Stimulated activated CD4-positive, alpha-beta T cell treated with anti-CD3 and anti-CD28 coated beads, Interleukin-4, amount 100 ng/mL, for 1 hour (primary cell): ENCODE results near the gene STK11IP.

Experiments
- DNase-seq: peaks from one replicate; pipeline ENCODE4 v3.0.0-alpha.2; 2020

The STK11IP gene

DNA sequence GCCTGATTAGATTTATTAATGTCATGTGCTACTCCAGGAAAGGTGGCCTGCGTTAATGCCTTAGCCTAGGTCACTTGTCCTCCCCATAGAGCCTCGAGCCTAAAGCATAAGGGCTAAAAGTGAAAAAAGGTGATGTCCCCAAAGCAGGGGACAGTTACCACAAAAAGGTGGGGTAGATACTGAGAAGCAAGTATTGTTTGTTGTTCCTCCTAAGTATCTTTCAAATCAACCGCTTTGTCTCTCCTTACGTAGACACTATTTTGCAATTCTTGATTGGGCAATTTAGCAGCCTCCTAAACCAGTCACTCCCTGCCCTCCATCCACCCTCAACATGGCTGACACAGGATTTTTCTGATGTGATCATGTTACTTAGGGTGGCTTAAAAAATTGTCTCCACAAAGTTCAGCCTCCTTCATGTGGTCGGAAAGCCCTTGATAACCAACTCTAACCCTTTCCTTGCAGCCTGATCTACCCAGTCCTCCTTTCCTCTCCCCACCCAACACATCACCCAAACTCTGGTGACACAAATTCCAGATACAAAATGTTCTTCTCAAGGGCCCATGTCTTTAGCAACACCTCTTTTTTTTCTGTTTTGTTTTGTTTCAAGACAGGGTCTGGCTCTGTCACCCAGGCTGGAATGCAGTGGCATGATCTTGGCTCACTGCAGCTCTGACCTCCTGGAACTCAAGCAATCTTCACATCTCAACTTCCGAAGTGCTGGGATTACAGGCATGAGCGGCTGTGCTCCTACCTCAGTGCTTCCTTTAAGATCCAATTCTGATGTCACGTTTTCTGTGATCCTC, 18.6 kb upstream of the STK11IP start:
- no peak for DNase-seq

DNA sequence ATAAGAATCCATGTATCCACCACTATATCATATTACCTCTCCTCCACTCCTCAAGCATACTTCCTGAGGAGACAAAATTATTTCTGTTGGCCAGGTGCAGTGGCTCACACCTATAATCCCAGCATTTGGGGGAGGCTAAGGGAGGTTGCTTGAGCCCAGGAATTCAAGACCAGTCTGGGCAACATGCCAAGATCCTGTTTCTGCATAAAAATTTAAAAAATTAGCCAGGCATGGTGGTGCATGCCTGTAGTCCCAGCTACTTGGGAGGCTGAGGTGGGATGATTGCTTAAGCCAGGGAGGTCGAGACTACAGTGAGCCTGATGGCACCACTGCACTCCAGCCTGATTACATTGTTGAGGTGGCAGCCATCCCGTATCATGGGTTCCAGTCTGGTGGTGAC, 16.3 kb upstream of the STK11IP start:
- DNase-seq = no peak

DNA sequence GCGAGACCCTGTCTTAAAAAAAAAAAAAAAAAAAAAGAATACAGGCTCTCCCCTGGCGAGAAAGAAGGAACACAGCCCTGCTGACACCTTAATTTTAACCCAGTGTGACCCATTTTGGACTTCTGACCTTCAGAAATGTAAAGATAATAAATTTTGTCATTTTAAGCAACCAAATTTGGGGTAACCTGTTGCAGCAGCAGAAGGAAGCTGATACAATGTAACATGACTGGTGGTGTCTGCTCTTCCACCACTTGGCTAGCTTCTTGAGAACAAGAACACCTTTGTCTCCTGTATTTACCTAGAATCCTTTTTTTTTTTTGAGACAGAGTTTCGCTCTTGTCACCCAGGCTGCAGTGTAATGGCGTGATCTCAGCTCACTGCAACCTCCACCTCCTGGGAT, 6.6 kb upstream of the STK11IP start:
- no peak for DNase-seq

DNA sequence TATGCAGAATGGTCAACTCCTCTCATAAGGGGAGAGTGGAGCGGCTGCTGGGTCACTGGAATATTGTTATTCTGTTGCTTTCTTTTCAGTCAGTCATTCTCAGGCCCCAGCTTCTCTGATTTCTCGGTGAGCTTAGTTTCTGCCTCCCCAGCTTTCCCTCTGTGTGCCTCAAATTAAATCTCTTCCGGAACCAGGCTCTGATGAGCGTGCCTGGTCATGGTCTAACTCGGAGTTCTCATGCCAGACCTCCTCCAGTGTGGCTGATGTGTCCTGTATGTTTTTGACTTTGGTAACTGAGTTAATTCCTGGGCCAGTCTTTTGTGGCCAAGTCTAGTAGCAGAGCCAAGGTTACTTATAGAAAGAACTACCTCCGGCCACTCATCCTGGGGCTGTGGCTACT, 4.9 kb upstream of the STK11IP start:
- no peak for DNase-seq

DNA sequence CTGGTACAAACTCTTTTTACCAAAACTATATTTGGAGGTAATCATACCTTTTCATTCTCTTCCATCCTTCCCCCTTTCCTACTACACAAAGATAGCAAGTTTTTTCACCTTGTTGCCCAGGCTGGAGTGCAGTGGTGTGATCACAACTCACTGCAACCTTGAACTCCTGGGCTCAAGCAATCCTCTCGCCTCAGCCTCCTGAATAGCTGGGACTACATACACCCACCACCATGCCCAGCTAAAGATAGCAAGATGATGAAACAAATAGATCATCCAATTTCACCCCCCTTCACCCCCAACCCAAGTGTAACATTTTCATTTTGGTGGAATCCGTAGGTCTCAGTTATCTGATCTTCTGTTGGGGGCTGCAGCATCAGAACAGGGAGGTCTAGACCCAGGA, 4.5 kb upstream of the STK11IP start:
- DNase-seq = no peak

DNA sequence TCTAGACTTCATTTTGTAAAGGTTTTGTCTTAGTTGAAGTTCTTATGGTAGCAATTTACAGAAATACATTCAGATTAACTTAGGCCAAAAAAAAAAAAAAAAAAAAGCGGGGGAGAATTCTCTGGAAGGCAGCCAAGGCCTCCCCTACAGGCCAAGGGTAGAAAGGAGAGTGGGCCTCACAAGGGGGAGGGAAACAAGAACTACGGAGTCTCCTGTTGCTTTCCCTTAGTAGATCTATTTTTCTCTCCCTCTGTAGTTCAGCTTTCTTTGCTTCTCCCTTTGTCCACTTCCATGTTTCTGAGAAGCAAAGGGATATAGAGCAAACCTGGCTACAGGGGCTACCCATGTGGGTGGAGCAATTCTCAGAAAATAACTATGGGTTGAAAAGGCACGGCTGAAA, 2.4 kb upstream of the STK11IP start:
- no peak for DNase-seq

DNA sequence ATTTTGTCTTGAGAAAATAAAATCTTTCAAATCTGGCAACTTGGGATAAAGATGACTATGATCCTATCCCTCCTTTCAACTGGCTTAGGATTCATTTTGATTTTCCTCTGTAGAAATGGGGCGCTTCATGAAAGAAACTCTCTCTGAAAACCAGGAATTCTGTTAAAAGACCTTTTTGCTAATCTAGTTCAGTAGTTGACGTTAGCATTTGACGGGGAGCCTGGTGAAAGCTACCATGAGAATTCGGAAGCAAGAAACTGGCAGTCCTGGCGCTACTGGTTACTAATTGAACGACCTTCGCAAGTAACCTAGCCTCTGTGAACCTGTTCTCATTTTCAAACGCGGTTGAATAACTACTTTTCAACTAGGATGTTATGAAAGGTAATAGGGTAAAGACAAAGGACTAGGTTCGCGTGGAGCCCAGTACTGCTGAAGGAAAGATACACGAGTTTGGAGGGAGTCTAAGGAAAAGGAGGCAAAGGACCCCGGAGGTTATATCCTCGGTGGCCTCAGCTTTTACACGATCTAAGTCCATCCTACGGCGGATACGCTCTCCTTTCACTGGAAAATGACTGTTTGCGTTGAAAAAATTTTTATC, 604 bp upstream of the STK11IP start:
- no peak for DNase-seq

DNA sequence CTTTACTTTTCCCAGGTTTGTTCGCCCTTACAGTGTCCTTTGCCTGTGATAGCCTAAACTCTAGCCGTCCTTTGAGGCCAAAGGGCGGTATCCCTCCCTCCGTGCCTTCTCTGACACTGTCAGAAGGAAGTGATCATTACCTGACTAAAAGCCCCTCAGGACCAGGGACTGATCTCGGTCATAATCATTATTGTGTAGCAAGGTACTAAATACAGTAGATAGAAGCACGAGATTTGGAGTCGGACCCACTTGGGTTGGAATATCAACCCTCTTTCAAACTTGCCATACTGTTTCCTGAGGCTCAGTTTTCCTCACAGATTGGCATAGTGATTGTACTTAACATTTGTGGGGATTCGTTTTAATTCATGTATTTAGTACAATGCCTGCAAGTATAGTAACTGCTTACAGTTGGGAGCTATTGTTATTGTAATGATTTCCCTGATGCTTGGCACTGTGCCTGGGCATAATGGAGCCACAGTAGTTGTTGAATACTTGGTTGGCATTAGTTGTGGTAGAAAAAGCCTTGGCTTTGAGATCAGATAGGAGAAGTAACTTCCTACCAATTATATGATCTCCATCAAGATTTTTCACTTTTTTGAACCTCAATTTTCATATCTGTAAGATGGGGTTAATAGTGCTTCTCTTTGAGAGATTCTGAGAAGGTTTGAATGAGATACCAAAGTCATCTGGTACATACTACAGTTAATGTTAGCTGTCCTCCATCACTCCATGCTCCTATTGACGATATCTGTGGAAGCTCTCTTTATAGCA, 836 bp downstream of the STK11IP start:
- no peak for DNase-seq

DNA sequence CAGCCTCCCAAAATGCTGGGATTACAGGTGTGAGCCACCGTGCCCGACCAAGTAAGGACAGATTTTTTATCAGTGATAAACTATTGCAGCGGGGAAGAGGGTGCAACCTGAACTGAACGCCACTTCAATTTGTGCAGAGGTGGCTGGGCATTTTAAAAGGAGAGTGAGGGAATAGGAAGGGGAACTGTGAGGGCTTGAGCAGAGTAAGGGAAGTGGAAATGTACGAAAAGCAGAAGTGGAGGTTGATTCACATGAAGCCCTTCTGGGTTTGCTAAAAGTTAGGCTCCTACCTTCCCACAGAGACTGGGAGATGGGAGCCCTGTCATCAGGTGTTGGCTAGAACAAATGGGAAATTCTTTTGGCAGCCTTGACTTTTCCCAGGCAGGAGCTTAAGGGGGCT, 6.1 kb downstream of the STK11IP start:
- no peak for DNase-seq

DNA sequence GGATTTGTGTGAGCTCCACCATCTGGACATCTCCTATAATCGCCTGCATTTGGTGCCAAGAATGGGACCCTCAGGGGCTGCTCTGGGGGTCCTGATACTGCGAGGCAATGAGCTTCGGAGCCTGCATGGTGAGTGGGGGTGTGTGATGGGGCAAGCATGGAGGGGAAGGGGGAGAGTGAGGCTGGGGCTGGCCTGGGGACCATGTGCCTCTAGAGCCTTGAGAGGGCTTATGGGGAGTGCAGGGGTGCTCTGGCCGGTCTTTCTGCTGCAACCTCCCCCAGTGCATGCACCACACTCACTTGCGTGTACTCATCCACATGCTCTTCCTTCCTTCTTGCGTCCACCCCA, 7.9 kb downstream of the STK11IP start:
- DNase-seq = no peak

DNA sequence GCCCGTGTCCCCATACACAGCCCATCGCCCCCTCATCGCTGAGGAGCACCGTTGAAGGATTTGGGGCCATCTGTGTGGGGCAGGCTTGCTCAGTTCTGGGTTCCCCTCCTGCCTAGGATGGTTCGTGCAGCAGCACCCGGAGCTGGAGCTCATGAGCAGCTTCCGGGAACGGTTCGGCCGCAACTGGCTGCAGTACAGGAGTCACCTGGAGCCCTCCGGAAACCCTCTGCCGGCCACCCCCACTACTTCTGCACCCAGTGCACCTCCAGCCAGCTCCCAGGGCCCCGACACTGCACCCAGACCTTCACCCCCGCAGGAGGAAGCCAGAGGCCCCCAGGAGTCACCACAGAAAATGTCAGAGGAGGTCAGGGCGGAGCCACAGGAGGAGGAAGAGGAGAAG, 10.3 kb downstream of the STK11IP start:
- no peak for DNase-seq

DNA sequence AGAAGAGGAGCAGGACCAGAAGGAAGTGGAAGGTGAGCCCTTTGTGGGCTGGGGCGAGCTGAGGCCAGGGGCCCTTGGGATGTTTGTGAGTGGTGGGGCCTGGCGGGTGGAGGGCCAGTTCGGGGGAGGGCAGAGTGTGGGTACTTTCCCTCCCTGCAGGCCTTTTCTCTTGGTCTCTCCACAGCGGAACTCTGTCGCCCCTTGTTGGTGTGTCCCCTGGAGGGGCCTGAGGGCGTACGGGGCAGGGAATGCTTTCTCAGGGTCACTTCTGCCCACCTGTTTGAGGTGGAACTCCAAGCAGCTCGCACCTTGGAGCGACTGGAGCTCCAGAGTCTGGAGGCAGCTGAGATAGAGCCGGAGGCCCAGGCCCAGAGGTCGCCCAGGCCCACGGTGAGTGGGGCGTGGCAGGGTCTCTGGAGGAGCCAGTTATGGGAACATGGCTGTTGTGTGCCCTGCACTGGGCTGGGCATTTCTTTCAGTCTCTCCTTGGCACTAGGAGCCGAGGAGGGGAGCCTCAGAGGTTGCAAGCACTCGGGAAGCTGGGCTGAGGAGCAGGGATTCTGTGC, 10.8 kb downstream of the STK11IP start:
- no peak for DNase-seq

DNA sequence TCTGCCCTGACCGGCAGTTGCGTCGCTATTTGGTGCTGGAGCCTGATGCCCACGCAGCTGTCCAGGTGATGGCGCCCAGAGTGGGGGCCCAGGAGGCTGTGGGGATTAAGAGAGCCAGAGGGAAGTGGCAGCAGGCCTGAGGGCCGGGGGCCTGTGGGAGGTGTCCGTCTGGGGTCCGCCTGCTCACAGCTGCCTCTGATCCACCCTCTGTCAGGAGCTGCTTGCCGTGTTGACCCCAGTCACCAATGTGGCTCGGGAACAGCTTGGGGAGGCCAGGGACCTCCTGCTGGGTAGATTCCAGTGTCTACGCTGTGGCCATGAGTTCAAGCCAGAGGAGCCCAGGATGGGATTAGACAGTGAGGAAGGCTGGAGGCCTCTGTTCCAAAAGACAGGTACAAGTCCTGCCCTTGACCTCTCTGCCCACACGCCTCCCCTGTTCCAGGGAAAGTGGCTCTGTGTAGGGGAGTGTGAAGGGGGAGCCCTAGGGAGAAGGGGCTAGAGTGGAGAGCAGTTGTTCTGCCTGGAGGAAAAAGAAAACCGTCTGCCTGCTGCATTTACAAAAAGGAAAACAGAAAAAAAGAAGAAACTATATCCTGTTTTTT, 11.6 kb downstream of the STK11IP start:
- no peak for DNase-seq

DNA sequence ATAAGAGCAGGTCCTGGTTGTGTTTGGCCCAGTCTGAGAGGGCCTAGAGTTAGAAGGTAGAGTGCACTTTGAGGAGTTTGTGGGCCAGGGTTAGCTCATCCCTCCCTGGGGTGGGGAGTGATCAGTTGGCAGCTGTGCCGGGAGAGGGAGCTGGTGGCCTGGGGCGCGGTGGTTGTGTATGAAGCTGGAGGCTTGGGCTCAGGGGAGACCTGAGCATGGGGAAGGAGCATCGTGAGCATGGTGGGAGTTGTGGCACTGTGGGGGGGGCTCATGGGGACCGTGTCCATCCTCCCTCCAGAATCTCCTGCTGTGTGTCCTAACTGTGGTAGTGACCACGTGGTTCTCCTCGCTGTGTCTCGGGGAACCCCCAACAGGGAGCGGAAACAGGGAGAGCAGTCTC, 13.6 kb downstream of the STK11IP start:
- no peak for DNase-seq

DNA sequence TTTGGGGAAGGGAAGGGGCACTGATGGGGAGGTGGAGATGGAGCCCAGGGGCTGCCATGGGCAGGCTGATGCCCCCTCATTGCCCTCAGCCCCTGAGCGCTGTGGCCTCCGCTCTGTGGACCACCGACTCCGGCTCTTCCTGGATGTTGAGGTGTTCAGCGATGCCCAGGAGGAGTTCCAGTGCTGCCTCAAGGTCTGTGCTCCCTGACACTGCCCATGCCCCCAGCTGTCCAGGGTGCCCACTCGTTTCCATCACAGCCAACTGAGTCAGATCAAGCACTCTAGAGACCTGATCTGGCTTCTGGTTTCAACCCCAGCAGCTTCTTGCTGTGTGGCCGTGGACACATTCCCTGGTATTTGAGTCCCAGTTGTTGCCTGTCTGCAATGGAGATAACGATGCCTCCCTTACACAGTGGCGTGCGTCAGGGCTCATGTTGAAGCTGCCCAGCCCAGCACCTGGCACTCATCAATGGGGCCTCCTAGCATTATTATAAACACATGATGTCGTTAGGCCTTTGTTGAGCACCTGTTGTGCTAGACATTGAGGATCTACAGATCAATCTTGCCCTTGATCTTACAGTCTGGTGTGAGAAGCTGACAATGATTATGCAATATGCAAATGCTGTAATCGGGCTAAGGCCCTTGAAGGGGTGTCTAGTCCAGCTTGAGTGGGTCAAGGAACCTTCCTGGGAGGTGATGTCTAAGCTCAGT, 14.4 kb downstream of the STK11IP start:
- no peak for DNase-seq

DNA sequence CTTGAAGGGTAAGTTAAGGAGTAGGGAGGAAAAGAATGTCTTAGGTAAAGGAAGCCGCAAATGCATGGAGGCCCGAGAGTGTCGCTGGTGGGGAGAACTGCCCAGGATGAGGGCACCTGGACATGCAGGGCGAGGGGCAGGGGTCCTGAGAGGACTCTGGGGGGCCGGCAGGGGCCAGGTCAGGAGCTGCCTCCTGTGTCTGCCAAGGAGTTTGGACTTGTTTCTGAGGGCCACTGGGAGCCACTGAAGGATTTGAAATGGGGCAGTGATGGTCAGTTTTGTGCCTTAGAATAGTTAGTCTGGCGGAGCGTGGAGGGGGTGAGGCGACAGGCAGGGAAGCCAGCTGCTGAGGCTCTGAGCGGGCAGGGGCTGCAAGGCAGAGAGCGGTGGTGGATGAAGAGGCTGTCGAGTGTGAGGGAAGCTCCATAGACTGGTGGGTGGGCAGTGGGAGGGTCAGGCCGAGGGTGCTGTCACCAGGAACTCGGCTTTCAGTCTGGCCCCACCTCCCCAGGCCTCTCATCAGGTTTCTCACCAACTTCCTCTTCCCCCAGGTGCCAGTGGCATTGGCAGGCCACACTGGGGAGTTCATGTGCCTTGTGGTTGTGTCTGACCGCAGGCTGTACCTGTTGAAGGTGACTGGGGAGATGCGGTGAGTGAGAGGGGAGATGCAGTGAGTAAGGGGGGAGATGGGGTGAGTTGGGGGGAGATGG, 15.1 kb downstream of the STK11IP start:
- DNase-seq = no peak

DNA sequence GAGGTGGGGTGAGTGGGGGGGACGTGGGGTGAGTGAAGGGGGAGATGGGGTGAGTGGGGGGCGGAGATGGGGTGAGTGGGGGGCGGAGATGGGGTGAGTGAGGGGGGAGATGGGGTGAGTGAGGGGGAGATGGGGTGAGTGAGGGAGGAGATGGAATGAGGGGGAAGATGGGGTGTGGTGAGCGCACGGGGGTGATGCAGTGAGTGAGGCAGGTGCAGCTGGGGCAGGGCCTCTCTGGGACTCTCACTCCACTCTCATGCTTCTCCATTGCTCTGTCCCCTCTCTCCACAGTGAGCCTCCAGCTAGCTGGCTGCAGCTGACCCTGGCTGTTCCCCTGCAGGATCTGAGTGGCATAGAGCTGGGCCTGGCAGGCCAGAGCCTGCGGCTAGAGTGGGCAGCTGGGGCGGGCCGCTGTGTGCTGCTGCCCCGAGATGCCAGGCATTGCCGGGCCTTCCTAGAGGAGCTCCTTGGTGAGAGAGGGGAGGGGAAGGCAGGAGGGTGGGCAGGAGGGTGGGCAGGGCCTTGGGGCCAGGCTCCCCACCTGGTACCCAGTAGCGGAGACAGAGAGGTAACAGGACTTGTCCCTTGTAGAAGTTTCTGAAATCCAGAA, 15.9 kb downstream of the STK11IP start:
- no peak for DNase-seq

DNA sequence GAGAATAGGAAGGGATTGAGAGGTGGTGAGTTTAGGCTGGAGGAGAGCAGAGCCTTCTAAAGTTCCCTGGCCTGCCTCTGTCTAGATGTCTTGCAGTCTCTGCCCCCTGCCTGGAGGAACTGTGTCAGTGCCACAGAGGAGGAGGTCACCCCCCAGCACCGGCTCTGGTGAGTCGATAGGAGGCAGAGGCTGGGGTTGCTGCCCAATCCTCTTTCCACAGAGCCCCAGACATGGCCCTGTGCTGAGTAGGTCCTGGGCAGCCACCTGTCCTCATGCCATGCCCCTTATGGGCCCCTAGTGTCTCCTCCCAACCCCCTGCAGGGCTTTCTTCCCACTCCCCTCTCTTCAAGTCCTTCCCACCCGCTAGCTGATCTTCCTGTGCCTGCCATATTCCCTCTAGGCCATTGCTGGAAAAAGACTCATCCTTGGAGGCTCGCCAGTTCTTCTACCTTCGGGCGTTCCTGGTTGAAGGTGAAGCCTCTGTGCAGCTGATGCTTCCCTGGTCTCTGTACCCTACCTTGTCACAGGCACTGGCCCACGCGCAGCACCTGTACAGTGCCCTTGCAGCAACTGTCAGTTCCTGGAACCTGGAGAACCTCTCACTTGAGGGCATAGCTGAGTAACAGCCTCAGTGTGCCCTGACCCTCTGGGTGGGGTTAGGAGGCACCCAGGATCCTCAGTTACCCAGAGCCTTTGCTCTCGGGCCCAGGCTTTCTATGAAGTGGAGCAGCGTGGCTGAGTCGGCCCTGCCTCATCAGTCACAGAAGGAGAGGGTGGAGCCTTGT, 16.6 kb downstream of the STK11IP start:
- DNase-seq = no peak

DNA sequence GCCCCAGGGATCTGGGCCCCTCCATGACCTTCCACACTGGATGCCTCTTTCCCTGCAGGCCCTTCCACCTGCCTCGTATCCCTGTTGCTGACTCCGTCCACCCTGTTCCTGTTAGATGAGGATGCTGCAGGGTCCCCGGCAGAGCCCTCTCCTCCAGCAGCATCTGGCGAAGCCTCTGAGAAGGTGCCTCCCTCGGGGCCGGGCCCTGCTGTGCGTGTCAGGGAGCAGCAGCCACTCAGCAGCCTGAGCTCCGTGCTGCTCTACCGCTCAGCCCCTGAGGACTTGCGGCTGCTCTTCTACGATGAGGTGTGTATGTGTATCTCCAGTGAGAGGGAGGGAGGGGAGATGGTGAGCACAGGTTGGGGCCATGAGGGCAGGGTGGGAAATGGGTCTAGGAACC, 17.4 kb downstream of the STK11IP start:
- no peak for DNase-seq

DNA sequence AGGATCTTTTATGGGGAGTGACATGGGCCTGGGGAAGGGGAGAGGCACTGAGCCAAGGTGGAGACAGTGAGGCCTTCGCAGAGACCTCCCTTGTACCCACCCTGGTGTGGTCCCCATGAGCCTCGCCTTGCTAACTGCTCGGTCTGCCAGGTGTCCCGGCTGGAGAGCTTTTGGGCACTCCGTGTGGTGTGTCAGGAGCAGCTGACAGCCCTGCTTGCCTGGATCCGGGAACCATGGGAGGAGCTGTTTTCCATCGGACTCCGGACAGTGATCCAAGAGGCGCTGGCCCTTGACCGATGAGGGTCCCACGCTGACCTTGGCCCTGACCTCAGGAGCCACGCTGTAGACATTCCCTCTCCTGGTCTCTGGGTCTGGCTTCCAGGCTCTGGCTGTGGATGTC, 18.2 kb downstream of the STK11IP start:
- DNase-seq = no peak

DNA sequence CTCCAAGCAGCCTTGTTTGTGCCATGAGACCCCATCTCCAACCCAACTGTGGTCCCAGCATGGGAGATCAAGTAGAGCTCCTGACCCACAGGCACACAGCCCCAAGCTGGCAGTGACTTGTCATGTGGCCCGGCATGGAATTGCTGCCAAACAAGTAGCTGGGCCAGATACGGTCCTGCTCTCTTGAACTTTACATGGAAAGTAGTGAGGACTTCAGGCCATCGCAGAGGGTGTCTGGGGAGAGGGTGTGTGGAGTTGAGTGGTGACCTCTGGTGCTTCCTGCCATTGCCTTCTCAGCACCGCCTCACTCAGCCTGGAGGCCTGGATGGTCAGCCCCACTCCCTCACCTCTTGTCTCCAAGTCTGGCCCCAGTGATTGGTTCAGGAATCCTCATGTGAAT, 18.9 kb downstream of the STK11IP start:
- no peak for DNase-seq
